ENCODE measurements around the gene NUDT3.
"Not testable (repeated sequence)": the region's sequence is repeated elsewhere in the genome, so short reads cannot be mapped to it uniquely, and the experiment has no call there.

Gene NUDT3

DNA sequence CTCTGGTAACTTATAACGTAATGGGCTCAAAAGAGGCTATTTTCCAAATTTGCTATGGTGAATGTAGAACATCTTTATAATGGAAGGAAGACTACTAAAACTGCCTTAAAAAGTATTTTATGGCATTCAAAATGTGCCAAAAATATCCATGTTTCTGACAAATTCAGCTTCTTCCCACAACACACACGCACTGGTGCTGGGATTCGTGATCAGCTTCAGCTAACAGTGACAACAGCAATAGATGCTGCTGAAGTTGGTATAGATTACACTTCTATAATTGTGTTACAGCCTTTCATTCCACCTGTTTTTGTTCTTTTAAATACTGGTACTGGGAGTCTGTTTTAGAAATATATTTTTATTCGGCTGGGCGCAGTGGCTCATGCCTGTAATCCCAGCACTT, 19.0 kb downstream of the NUDT3 start:
- TF ChIP-seq CTCF (IDR thresholded peaks at IDR 0.05): no peak
- H3K4me3 Mint-ChIP-seq: no peak overlapping the region
- DNase-seq: no peak
- H3K36me3 Mint-ChIP-seq (ENCODE audit: low read depth): peaks cover 49% of the 10 kb centered on the region
- H3K9me3 Mint-ChIP-seq: peaks cover 3% of the 10 kb centered on the region
- H3K27me3 Mint-ChIP-seq (ENCODE audit: low read depth, poor library complexity): no peaks in the 10 kb centered on the region
- no peak overlapping the region for H3K27ac Mint-ChIP-seq
- H3K4me1 Mint-ChIP-seq: no peaks in the 10 kb centered on the region

- H3K27ac Mint-ChIP-seq, DNase-seq: not testable (repeated sequence)
Measured at GRCh38 chr6:34371865-34372264, 20.6 kb downstream of the NUDT3 start.

DNA sequence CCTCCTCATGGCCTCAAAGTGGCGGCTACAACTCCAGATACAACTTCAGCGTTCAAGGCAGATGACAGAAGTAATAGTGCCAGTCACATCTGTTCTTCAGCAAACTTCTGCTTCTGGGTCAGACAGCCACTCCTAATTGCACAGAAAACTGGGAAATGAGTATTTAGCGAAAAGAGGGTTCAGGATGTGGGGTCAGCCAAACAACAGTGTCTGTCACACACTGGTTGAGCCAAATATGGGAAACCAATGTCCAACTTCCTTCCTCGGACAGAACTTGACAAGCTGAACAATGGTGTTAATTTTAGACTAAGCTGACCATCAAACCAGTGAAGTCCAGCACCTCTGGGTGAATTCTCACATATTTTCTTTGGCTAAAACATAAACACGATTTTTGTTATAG, 22.1 kb downstream of the NUDT3 start:
- Mint-ChIP-seq H3K9me3 (peaks cover 3% of the 10 kb centered on the region), H3K4me3 (no peak overlapping the region), H3K27me3 (ENCODE audit: low read depth, poor library complexity) (no peaks in the 10 kb centered on the region), H3K4me1 (peaks cover 7% of the 10 kb centered on the region), H3K27ac (peak overlapping the region; percentile 74), H3K36me3 (ENCODE audit: low read depth) (peaks cover 48% of the 10 kb centered on the region)
- no peak for TF ChIP-seq CTCF (IDR thresholded peaks at IDR 0.05)
- no peak for DNase-seq

More at GRCh38 chr6:34371865-34372264, 20.6 kb downstream of the NUDT3 start:
- not testable (repeated sequence) for H3K27me3 Mint-ChIP-seq (ENCODE audit: low read depth, poor library complexity); H3K9me3 Mint-ChIP-seq; H3K4me3 Mint-ChIP-seq; H3K4me1 Mint-ChIP-seq
- peaks cover 48% of the 10 kb centered on the region for H3K36me3 Mint-ChIP-seq (ENCODE audit: low read depth)

DNA sequence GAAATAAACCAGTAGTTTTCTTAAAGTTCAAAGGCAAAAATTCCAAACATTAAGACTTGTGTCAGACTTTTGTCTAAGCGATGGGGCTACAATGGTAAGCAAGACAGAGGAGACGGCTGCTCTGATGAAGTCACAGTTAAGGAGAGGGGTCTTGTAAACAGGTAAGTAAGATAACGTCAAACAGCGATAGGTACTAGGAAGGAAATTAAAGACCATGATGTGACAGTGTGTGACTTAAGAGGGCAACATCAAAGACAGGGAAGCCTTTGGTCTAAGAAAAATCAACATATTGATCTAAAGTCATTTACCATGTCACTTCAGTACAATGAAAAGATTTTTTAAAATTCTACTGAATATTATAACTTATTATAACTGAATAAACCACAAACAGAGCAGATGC, 23.1 kb downstream of the NUDT3 start:
- Mint-ChIP-seq H3K36me3 (ENCODE audit: low read depth) (peaks cover 50% of the 10 kb centered on the region), H3K9me3 (peaks cover 3% of the 10 kb centered on the region), H3K4me3 (no peak overlapping the region), H3K27ac (no peak overlapping the region), H3K4me1 (peaks cover 7% of the 10 kb centered on the region), H3K27me3 (ENCODE audit: low read depth, poor library complexity) (no peaks in the 10 kb centered on the region)
- no peak for DNase-seq
- TF ChIP-seq CTCF (IDR thresholded peaks at IDR 0.05): no peak

- TF ChIP-seq CTCF (IDR thresholded peaks at IDR 0.05): no peak
- DNase-seq: no peak
Measured at GRCh38 chr6:34366639-34366921, 25.9 kb downstream of the NUDT3 start.

DNA sequence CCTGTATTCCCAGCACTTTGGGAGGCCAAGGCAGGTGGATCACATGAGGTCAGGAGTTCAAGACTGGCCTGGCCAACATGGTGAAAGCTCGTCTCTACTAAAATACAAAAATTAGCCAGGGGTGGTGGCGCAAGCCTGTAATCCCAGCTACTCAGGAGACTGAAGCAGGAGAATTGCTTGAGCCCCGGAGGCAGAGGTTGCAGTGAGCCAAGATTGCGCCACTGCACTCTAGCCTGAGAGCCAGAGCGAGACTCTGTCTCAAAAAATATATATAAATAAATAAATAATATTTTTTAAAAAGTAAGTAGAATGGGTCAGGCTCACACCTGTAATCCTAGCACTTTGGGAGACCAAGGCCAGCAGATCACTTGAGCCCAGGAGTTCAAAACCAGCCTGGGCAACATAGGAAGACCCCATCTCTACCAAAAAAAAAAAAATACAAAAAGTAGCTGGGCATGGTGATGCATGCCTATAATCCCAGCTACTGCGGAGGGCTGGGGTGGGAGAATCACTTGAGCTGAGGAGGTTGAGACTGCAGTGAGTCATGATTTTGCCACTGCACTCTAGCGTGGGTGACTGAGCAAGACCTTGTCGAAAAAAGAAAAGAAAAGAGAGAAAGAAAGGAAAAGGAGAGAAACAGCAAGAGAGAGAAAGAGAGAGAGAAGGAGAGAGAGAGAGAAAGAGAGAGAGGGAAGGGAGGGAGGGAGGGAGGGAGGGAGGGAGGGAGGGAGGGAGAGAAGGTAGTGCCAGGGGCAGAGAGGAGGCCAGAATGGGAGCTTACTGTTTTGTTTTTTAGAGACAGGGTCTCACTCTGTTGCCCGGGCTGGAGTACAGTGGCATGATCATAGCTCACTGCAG, 26.5 kb downstream of the NUDT3 start:
- H3K9me3 Mint-ChIP-seq; H3K4me1 Mint-ChIP-seq; DNase-seq; H3K27me3 Mint-ChIP-seq (ENCODE audit: low read depth, poor library complexity); H3K4me3 Mint-ChIP-seq: not testable (repeated sequence)
- Mint-ChIP-seq H3K36me3 (ENCODE audit: low read depth) (peaks cover 33% of the 10 kb centered on the region), H3K27ac (peak overlapping the region; percentile 68)

More at GRCh38 chr6:34366639-34366921, 25.9 kb downstream of the NUDT3 start:
- Mint-ChIP-seq H3K9me3 (no peaks in the 10 kb centered on the region), H3K27me3 (ENCODE audit: low read depth, poor library complexity) (peaks cover 3% of the 10 kb centered on the region), H3K27ac (peak overlapping the region; percentile 68), H3K4me3 (no peak overlapping the region), H3K36me3 (ENCODE audit: low read depth) (peaks cover 39% of the 10 kb centered on the region), H3K4me1 (peaks cover 7% of the 10 kb centered on the region)

- H3K27ac Mint-ChIP-seq; DNase-seq; H3K9me3 Mint-ChIP-seq; H3K4me3 Mint-ChIP-seq; H3K27me3 Mint-ChIP-seq (ENCODE audit: low read depth, poor library complexity): not testable (repeated sequence)
- peaks cover 23% of the 10 kb centered on the region for H3K4me1 Mint-ChIP-seq
- H3K36me3 Mint-ChIP-seq (ENCODE audit: low read depth): peaks cover 22% of the 10 kb centered on the region
Measured at GRCh38 chr6:34363681-34364075, 28.8 kb downstream of the NUDT3 start.
